OCI-LY1 (cell line): Measurements from ENCODE around the gene TNRC6C.

Experiments used
- CTCF ChIP-seq: fragments of 200-600 bp; sonication (generic), shearing (Covaris generic); IDR thresholded peaks from 2 replicates; pipeline ENCODE4 v1.5.1; 2017; ENCODE audit warnings: mild to moderate bottlenecking, antibody characterized with exemption, low read length, moderate library complexity, mixed read lengths
- EZH2 ChIP-seq: fragments of 200-600 bp; sonication (generic), shearing (Covaris generic); IDR thresholded peaks from 2 replicates; pipeline ENCODE4 v1.8.0; 2017; ENCODE audit warnings: borderline replicate concordance, mixed run types, mild to moderate bottlenecking, antibody characterized with exemption, low read length, moderate library complexity, mixed read lengths

GRCh38 chr17:78123258-78123929, 164.9 kb downstream of the TNRC6C start:
- TF ChIP-seq CTCF, result no peak
- no peak for TF ChIP-seq EZH2
